ENCODE data around the gene TEX13D.

TEX13D gene

GRCh38 chrX:124378643-124379042 is 46.2 kb downstream of the TEX13D start:
- H3K4me3 ChIP-seq (ENCODE audit: low read depth, low read length), result no peak overlapping the region
- no peak for TF ChIP-seq CTCF (IDR thresholded peaks at IDR 0.05; ENCODE audit: borderline replicate concordance, insufficient read depth, low read depth, low read length)

GRCh38 chrX:124383354-124383753 is 50.9 kb downstream of the TEX13D start:
- no peak for TF ChIP-seq CTCF (IDR thresholded peaks at IDR 0.05; ENCODE audit: borderline replicate concordance, insufficient read depth, low read depth, low read length)
- H3K4me3 ChIP-seq (ENCODE audit: low read depth, low read length), result no peak overlapping the region

GRCh38 chrX:124386401-124386800 is 53.9 kb downstream of the TEX13D start:
- TF ChIP-seq CTCF (IDR thresholded peaks at IDR 0.05; ENCODE audit: borderline replicate concordance, insufficient read depth, low read depth, low read length), result no peak
- no peak overlapping the region for H3K4me3 ChIP-seq (ENCODE audit: low read depth, low read length)
